Measurements from ENCODE around the gene STRADA. TPM values are rescaled to one million over a fixed set of nuclear protein-coding genes. Genes with fewer than 3 reads are reported as not detected.

STRADA gene
- total RNA-seq, 4 donors from 2014 or later, result 17.0 to 52.2 (median 27.4) TPM

GRCh38 chr17:63694950-63695773 lies 46.4 kb downstream of the STRADA start:
- Histone ChIP-seq H3K27me3 (no peaks in the 10 kb centered on the region), H3K4me1 (peaks cover 28% of the 10 kb centered on the region), H3K9me3 (no peaks in the 10 kb centered on the region), H3K27ac (no peak overlapping the region), H3K36me3 (peaks cover 48% of the 10 kb centered on the region), H3K4me3 (no peak overlapping the region)
- TF ChIP-seq POLR2AphosphoS5 (IDR thresholded peaks at IDR 0.05) (no peak), EP300 (IDR thresholded peaks at IDR 0.05) (no peak), POLR2A (IDR thresholded peaks at IDR 0.05) (no peak)
- TF ChIP-seq, protein P1, sequence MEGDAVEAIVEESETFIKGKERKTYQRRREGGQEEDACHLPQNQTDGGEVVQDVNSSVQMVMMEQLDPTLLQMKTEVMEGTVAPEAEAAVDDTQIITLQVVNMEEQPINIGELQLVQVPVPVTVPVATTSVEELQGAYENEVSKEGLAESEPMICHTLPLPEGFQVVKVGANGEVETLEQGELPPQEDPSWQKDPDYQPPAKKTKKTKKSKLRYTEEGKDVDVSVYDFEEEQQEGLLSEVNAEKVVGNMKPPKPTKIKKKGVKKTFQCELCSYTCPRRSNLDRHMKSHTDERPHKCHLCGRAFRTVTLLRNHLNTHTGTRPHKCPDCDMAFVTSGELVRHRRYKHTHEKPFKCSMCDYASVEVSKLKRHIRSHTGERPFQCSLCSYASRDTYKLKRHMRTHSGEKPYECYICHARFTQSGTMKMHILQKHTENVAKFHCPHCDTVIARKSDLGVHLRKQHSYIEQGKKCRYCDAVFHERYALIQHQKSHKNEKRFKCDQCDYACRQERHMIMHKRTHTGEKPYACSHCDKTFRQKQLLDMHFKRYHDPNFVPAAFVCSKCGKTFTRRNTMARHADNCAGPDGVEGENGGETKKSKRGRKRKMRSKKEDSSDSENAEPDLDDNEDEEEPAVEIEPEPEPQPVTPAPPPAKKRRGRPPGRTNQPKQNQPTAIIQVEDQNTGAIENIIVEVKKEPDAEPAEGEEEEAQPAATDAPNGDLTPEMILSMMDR (IDR thresholded peaks at IDR 0.05), result no peak
- WGBS, result 69% methylated on average over 14 of the region's 15 CpGs
- DNase-seq (ENCODE audit: low spot score in 2 of 2), result no peak

GRCh38 chr17:63694229-63694949 lies 47.2 kb downstream of the STRADA start:
- TF ChIP-seq EP300 (IDR thresholded peaks at IDR 0.05), result no peak
- TF ChIP-seq POLR2AphosphoS5 (IDR thresholded peaks at IDR 0.05), result no peak
- TF ChIP-seq, protein P1 (IDR thresholded peaks at IDR 0.05), result no peak
- no peak for TF ChIP-seq POLR2A (IDR thresholded peaks at IDR 0.05)
- WGBS, result 86% methylated on average over 6 of the region's 12 CpGs
- Histone ChIP-seq H3K4me3 (no peak overlapping the region), H3K36me3 (peaks cover 56% of the 10 kb centered on the region), H3K4me1 (peaks cover 22% of the 10 kb centered on the region), H3K9me3 (no peaks in the 10 kb centered on the region), H3K27ac (no peak overlapping the region), H3K27me3 (no peaks in the 10 kb centered on the region)
- no peak for DNase-seq (ENCODE audit: low spot score in 2 of 2)

DNA sequence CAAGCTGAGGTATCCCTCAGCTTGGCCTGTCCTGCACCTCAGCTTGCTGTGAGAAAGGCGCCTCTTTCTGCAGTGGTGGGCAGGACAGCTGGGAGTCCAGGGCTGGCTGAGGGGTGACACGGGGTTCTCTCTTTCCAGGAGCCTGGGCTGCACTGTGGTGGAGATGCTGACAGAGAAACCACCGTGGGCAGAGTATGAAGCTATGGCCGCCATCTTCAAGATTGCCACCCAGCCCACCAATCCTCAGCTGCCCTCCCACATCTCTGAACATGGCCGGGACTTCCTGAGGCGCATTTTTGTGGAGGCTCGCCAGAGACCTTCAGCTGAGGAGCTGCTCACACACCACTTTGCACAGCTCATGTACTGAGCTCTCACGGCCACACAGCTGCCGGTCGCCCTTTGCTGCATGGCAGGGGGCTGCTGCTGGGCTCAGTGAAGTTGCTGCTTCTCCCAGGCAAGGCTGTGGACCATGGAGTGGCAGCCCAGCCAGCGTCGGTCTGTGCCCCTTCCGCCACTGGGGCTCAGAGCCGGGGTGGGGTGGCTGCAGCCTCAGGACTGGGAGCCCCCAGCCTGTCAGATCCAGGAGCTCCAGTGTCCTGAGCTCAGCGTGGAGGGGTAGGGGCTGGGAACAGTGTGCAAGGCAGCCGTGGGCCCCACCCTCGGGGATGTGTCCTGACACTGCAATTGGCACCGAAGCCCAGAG lies 48.0 kb downstream of the STRADA start:
- H3K27ac ChIP-seq, result no peak overlapping the region
- peaks cover 64% of the 10 kb centered on the region for H3K36me3 ChIP-seq
- no peak for DNase-seq (ENCODE audit: low spot score in 2 of 2)
- H3K27me3 ChIP-seq, result no peaks in the 10 kb centered on the region
- H3K4me3 ChIP-seq, result no peak overlapping the region
- H3K4me1 ChIP-seq, result peaks cover 14% of the 10 kb centered on the region
- H3K9me3 ChIP-seq, result no peaks in the 10 kb centered on the region
- WGBS, result 92% methylated on average over 6 of the region's 18 CpGs
- TF ChIP-seq, protein P1 (IDR thresholded peaks at IDR 0.05), result no peak
- TF ChIP-seq POLR2AphosphoS5 (IDR thresholded peaks at IDR 0.05) (no peak), POLR2A (IDR thresholded peaks at IDR 0.05) (no peak), EP300 (IDR thresholded peaks at IDR 0.05) (no peak)

DNA sequence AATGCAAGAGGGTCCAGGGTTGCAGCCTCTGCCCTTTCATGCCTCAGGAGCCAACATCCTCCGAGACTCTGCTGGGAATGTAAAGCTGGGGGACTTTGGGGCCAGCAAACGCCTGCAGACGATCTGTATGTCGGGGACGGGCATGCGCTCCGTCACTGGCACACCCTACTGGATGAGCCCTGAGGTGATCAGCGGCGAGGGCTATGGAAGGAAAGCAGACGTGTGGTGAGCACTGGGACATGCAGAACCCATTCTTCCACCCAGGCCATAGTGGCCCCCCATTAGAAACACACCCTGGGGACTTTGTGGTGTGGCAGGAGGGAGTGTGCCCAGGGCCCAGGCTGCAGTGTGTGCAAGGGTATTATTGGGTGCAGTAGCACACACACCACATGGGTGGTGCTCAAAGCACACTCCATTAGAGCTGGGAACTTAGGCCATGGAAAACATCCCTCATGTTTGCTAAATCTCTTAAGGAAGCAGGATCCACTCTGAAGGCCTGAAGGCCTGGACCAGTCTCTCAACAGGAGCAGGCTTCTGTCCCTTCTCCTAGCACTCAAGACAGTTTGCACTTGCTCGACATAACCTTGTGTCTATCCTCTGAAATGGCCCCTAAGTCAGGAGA lies 49.3 kb downstream of the STRADA start:
- Histone ChIP-seq H3K27me3 (no peaks in the 10 kb centered on the region), H3K36me3 (peaks cover 74% of the 10 kb centered on the region), H3K4me1 (peaks cover 1% of the 10 kb centered on the region), H3K9me3 (no peaks in the 10 kb centered on the region), H3K4me3 (no peak overlapping the region), H3K27ac (no peak overlapping the region)
- DNase-seq (ENCODE audit: low spot score in 2 of 2), result no peak
- TF ChIP-seq POLR2AphosphoS5 (IDR thresholded peaks at IDR 0.05), result no peak
- TF ChIP-seq, protein P1 (IDR thresholded peaks at IDR 0.05), result no peak
- TF ChIP-seq POLR2A (IDR thresholded peaks at IDR 0.05), result no peak
- no peak for TF ChIP-seq EP300 (IDR thresholded peaks at IDR 0.05)
- WGBS, result 94% methylated on average over 11 of the region's 11 CpGs

Measured in suprapubic skin (tissue), 4 donors.